ENCODE measurements around the gene UBE3C. TPM values are rescaled to one million over a fixed set of nuclear protein-coding genes. Genes with fewer than 3 reads are reported as not detected.

The UBE3C gene
- total and polyA plus RNA-seq, 10 donors, result 9.7 to 81.6 (median 59.1) TPM

DNA sequence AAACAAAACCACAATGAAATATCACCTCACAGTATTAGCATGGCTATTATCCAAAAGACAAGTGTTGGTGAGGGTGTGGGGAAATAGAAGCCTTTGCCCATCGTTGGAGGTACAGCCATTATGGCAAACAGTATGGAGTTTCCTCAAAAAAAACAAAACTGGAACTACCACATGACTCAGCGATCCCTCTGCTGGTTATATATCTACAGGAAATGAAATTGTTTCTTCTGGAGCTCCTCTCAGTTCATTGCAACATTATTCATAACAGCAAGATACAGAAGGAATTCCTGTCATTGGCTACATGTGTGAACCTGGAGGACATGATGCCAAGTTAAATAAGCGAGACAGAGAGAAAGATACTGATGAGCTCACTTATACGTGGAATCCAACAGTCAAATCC is 2.4 kb upstream of the UBE3C start:
- Histone ChIP-seq H3K9me3 (no peaks in the 10 kb centered on the region), H3K4me1 (peaks cover 16 to 38% (median 27%) of the 10 kb centered on the region in 6 donors), H3K36me3 (peaks cover 0 to 10% (median 1%) of the 10 kb centered on the region in 6 donors), H3K4me3 (no peak overlapping the region), H3K27me3 (replicated peaks in 1 of 7) (peaks cover 0 to 5% (median 0%) of the 10 kb centered on the region in 7 donors), H3K27ac (peak overlapping the region in 2 of 8 donors; percentile 6 to 43)
- DNase-seq, result no peak
- TF ChIP-seq POLR2A (IDR thresholded peaks at IDR 0.05), result no peak
- no peak for TF ChIP-seq POLR2AphosphoS5 (IDR thresholded peaks at IDR 0.05)
- TF ChIP-seq, protein P1, sequence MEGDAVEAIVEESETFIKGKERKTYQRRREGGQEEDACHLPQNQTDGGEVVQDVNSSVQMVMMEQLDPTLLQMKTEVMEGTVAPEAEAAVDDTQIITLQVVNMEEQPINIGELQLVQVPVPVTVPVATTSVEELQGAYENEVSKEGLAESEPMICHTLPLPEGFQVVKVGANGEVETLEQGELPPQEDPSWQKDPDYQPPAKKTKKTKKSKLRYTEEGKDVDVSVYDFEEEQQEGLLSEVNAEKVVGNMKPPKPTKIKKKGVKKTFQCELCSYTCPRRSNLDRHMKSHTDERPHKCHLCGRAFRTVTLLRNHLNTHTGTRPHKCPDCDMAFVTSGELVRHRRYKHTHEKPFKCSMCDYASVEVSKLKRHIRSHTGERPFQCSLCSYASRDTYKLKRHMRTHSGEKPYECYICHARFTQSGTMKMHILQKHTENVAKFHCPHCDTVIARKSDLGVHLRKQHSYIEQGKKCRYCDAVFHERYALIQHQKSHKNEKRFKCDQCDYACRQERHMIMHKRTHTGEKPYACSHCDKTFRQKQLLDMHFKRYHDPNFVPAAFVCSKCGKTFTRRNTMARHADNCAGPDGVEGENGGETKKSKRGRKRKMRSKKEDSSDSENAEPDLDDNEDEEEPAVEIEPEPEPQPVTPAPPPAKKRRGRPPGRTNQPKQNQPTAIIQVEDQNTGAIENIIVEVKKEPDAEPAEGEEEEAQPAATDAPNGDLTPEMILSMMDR (IDR thresholded peaks at IDR 0.05 in 8 of 11, conservative IDR thresholded peaks at IDR 0.05 in 3 of 11), result no peak
- WGBS, 5 donors, result 27 to 44% (median 34%) methylated on average over 4 of the region's 4 CpGs
- intact Hi-C loops (cut with DNase I; ENCODE audit: low total_unique reads), result no loop called here

DNA sequence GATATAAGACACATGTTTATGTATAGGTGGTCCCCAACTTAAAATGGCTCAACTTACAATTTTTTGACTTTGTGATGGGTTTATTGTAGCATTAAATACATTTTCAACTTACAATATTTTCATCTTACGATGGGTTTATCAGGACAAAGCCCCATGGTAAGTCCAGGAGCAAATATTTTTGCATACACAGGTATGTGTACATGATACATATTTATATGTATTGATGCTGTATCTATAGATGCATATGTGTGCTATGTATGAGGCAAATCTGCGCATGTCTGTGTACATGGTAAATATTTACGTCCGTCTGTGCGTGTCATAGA is 664 bp upstream of the UBE3C start:
- intact Hi-C loops (cut with DNase I; ENCODE audit: low total_unique reads), result no loop called here

DNA sequence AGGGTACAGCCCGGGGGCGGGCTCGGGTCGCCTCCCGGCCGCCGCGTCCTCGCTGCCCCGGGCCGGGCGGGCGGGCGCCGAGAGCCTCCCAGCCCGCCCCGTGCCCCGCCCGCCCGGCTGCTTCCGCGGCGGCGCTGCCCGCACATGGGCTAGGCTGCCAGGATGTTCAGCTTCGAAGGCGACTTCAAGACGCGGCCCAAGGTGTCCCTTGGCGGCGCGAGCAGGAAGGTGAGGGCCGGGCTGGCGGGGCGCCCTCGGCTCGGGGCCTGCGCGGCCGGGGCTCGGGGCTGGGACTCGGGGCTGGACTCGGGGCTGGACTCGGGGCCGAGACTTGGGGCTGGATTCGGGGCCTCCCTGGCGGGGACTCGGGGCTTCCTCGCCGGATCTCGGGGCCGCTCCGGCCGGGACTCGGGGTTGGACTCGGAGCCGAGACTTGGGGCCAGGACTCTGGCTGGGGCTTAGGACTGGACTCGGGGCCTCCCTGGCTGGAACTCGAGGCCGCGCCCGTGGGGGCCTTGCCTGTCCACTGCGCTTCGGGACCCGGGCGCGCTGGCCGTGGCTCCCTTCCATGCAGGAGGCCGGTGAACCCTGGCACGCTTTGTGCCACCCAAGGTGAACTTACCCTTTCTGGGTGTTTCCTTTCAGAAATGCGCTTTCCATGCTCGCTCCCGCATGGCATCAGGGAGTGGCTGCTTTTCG is 534 bp downstream of the UBE3C start:
- Histone ChIP-seq H3K9me3 (no peaks in the 10 kb centered on the region), H3K27ac (peak overlapping the region; percentile 88 to 97 (median 92)), H3K36me3 (peaks cover 0 to 38% (median 3%) of the 10 kb centered on the region in 6 donors), H3K4me3 (peak overlapping the region; percentile 64 to 88 (median 77)), H3K4me1 (peaks cover 26 to 67% (median 54%) of the 10 kb centered on the region in 6 donors), H3K27me3 (replicated peaks in 1 of 7) (no peaks in the 10 kb centered on the region)
- intact Hi-C loops (cut with DNase I; ENCODE audit: low total_unique reads), result no loop called here
- peak; percentile 96 for DNase-seq
- 1 to 4% (median 2%) methylated on average over 25 to 74 of the region's 74 CpGs for WGBS, 5 donors
- TF ChIP-seq, protein P1 (IDR thresholded peaks at IDR 0.05 in 8 of 11, conservative IDR thresholded peaks at IDR 0.05 in 3 of 11), result peak in 1 of 11 experiments; percentile 0
- no peak for TF ChIP-seq POLR2A (IDR thresholded peaks at IDR 0.05)

More for the DNA sequence above, 664 bp upstream of the UBE3C start:
- peaks cover 0 to 26% (median 3%) of the 10 kb centered on the region in 6 donors for H3K36me3 ChIP-seq
- no peak for DNase-seq
- peak overlapping the region; percentile 34 to 88 (median 72) for H3K4me3 ChIP-seq
- no peaks in the 10 kb centered on the region for H3K27me3 ChIP-seq (replicated peaks in 1 of 7)
- TF ChIP-seq, protein P1 (IDR thresholded peaks at IDR 0.05 in 8 of 11, conservative IDR thresholded peaks at IDR 0.05 in 3 of 11), result no peak
- TF ChIP-seq POLR2AphosphoS5 (IDR thresholded peaks at IDR 0.05), result no peak
- no peak for TF ChIP-seq POLR2A (IDR thresholded peaks at IDR 0.05)
- no peaks in the 10 kb centered on the region for H3K9me3 ChIP-seq
- H3K4me1 ChIP-seq, result peaks cover 19 to 55% (median 43%) of the 10 kb centered on the region in 6 donors
- WGBS, 5 donors, result 36 to 53% (median 48%) methylated on average over 5 of the region's 5 CpGs
- peak overlapping the region; percentile 88 to 97 (median 92) for H3K27ac ChIP-seq

DNA sequence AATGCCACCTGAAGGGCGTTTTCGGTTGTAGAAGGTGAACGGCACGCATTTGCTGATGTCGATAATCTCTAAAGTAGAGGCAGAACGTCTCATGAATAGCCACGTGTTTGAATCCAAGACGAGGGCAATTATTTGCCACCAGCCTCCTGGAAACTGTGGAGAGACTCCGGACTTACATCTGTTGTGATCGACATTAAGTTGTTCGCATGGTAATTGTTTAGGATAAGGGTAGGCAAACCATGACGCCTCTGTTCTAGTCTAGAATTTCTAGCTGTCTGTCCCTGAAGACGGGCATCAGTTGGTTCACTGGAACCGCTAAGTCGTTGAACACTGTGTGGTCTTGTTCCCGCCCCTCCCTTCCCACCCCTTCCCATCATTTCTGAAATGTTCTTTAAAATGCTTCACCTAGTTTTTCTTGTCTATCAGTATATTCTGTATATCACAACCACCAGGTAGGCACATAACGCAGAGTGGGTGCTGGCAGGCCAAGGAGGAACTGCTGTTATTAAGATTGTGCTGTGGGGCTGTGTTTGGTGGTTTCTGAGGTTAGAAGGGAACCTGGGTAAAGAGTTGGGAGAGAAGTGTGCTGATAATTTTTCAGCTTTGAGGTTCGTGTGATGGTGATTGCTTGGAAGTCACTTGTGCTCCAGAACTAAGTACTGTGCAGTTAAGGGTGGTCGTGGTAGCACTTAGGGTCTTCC is 1.2 kb downstream of the UBE3C start:
- H3K9me3 ChIP-seq, result no peaks in the 10 kb centered on the region
- H3K27ac ChIP-seq, result peak overlapping the region; percentile 88 to 97 (median 92)
- peaks cover 26 to 74% (median 58%) of the 10 kb centered on the region in 6 donors for H3K4me1 ChIP-seq
- peak overlapping the region; percentile 64 to 88 (median 77) for H3K4me3 ChIP-seq
- no peaks in the 10 kb centered on the region for H3K27me3 ChIP-seq (replicated peaks in 1 of 7)
- no peak for DNase-seq
- TF ChIP-seq, protein P1 (IDR thresholded peaks at IDR 0.05 in 8 of 11, conservative IDR thresholded peaks at IDR 0.05 in 3 of 11), result no peak
- TF ChIP-seq POLR2AphosphoS5 (IDR thresholded peaks at IDR 0.05) (no peak), POLR2A (IDR thresholded peaks at IDR 0.05) (no peak)
- intact Hi-C loops (cut with DNase I; ENCODE audit: low total_unique reads), result no loop called here
- whole genome bisulfite sequencing, 5 donors, result 16 to 22% (median 20%) methylated on average over 17 to 19 of the region's 19 CpGs
- H3K36me3 ChIP-seq, result peaks cover 0 to 44% (median 3%) of the 10 kb centered on the region in 6 donors

Data from spleen (tissue), 11 donors.